Spleen (tissue), 11 donors: ENCODE results near the gene SULT1C3. TPM values are rescaled to one million over a fixed set of nuclear protein-coding genes. Genes with fewer than 3 reads are reported as not detected.

Experiments used
- DNase-seq: peaks from one replicate; pipeline ENCODE4 v3.0.0-alpha.2; 2020
- H3K27ac ChIP-seq, 8 donors: fragments of 200-600 bp; sonication (generic) in 7 of 8; 1 replicate in 4 of 8; 2 replicates in 4 of 8; pipeline versions ENCODE4 v1.5.0 to v1.8.0; 2016 to 2021; ENCODE audit warnings: inconsistent platforms in 4 of 8, mild to moderate bottlenecking in 4 of 8, moderate library complexity in 1 of 8
- H3K27me3 ChIP-seq, 7 donors: fragments of 200-600 bp; sonication (generic) in 6 of 7; replicated peaks in 1 of 7; 1 replicate in 4 of 7; 2 replicates in 3 of 7; pipeline versions ENCODE4 v1.5.0 to v1.8.0; 2016 to 2021; ENCODE audit warnings: inconsistent platforms in 3 of 7, mild to moderate bottlenecking in 1 of 7
- H3K36me3 ChIP-seq, 6 donors: fragments of 200-600 bp; sonication (generic) in 5 of 6; 1 replicate in 4 of 6; 2 replicates in 2 of 6; pipeline versions ENCODE4 v1.5.0 to v1.8.0; 2016 to 2021; ENCODE audit warnings: inconsistent platforms in 2 of 6
- H3K4me1 ChIP-seq, 6 donors: fragments of 200-600 bp; sonication (generic) in 5 of 6; 1 replicate in 3 of 6; 2 replicates in 3 of 6; pipeline versions ENCODE4 v1.5.0 to v1.8.0; 2016 to 2021; ENCODE audit warnings: inconsistent platforms in 3 of 6
- H3K4me3 ChIP-seq, 8 donors: fragments of 200-600 bp; sonication (generic) in 7 of 8; 1 replicate in 4 of 8; 2 replicates in 4 of 8; pipeline versions ENCODE4 v1.5.0 to v1.8.0; 2016 to 2021; ENCODE audit warnings: inconsistent platforms in 4 of 8, mild to moderate bottlenecking in 4 of 8, moderate library complexity in 2 of 8
- H3K9me3 ChIP-seq, 8 donors: fragments of 200-600 bp; sonication (generic) in 7 of 8; 1 replicate in 4 of 8; 2 replicates in 4 of 8; pipeline versions ENCODE4 v1.5.0 to v1.8.0; 2016 to 2021; ENCODE audit warnings: inconsistent platforms in 4 of 8
- CTCF ChIP-seq, 11 experiments: fragments of 200-600 bp in 7 of 11; fragments of 450-650 bp in 4 of 11; sonication (generic) in 4 of 11; IDR thresholded peaks in 8 of 11; conservative IDR thresholded peaks in 3 of 11; 1 replicate in 7 of 11; 2 replicates in 4 of 11; pipeline versions ENCODE4 v1.4.0 to v1.8.0; 2016 to 2021; ENCODE audit warnings: antibody characterized with exemption in 11 of 11, inconsistent platforms in 4 of 11, mild to moderate bottlenecking in 1 of 11
- POLR2A ChIP-seq, 3 donors: fragments of 450-650 bp; IDR thresholded peaks; one replicate each; pipeline ENCODE4 v1.5.1; 2017; ENCODE audit warnings: antibody characterized with exemption in 3 of 3, mild to moderate bottlenecking in 1 of 3
- POLR2AphosphoS5 ChIP-seq, 3 donors: sonication (generic); formaldehyde crosslinking; IDR thresholded peaks; one replicate each; pipeline ENCODE4 v1.5.1; 2017; ENCODE audit warnings: antibody characterized with exemption in 3 of 3
- WGBS, 5 donors: extraction: QIAGEN DNeasy Blood & Tissue Kit in 3 of 5; methylation state at CpG; one replicate each; pipeline versions ENCODE4 v1.1.5 to v1.1.7; 2013 to 2018; 5-methylcytosine and 5-hydroxymethylcytosine counted together
- intact Hi-C: fragments of 100-400 bp; cut with DNase I; formaldehyde crosslinking; loops from one replicate; pipeline ENCODE4 v1.15.0; 2023; ENCODE audit warnings: low total_unique reads
- polyA plus RNA-seq, 3 donors: library from polyadenylated mRNA; stranded (reverse); fragments of 200-250 nt; gene quantifications; one replicate each; pipeline ENCODE4 v1.2.1, GENCODE V29; 2013
- total RNA-seq, 7 donors: library from RNA; depleted of rRNA in 3 of 7; stranded (reverse); fragments of >200 nt in 3 of 7; fragmentation: NEBNext Ultra II Directional in 4 of 7; extraction: Animal tissue kit (Norgen Biotek cat#: 25700) in 4 of 7; gene quantifications; one replicate each; pipeline versions ENCODE4 v1.1.0 to v1.2.1, GENCODE V29; 2016 to 2021
- donor health status: healthy with polysubstance abuse.
- donor health status: DM: no; HTN: no; CAD: no; lungs with moderate emphysema.
- donor health status: DM: no; HTN: no; CAD: no.
- donor health status: Bipolar disorder and iron deficiency.
- donor health status: healthy.
- donor health status: DM: no; HTN: no; CAD: no.
- donor health status: DM: yes; HTN: yes; CAD: no.

Gene SULT1C3
- total and polyA plus RNA-seq, 10 donors: not detected

GRCh38 chr2:108270346-108270745 lies 30.6 kb downstream of the SULT1C3 start:
- intact Hi-C loops: no loop called here
- no peak for DNase-seq
- no peaks in the 10 kb centered on the region for H3K27me3 ChIP-seq
- H3K9me3 ChIP-seq: no peaks in the 10 kb centered on the region
- no peak overlapping the region for H3K27ac ChIP-seq
- no peaks in the 10 kb centered on the region for H3K36me3 ChIP-seq
- no peak overlapping the region for H3K4me3 ChIP-seq
- TF ChIP-seq POLR2A (IDR thresholded peaks at IDR 0.05) (no peak), POLR2AphosphoS5 (IDR thresholded peaks at IDR 0.05) (no peak), CTCF (IDR thresholded peaks at IDR 0.05 in 8 of 11, conservative IDR thresholded peaks at IDR 0.05 in 3 of 11) (no peak)
- WGBS, 5 donors: 56 to 88% (median 77%) methylated on average over 2 to 3 of the region's 3 CpGs
- H3K4me1 ChIP-seq: no peaks in the 10 kb centered on the region

GRCh38 chr2:108270768-108271506 lies 31.2 kb downstream of the SULT1C3 start:
- TF ChIP-seq POLR2A (IDR thresholded peaks at IDR 0.05) (no peak), POLR2AphosphoS5 (IDR thresholded peaks at IDR 0.05) (no peak), CTCF (IDR thresholded peaks at IDR 0.05 in 8 of 11, conservative IDR thresholded peaks at IDR 0.05 in 3 of 11) (no peak)
- intact Hi-C loops: no loop called here
- Histone ChIP-seq H3K4me1 (no peaks in the 10 kb centered on the region), H3K9me3 (no peaks in the 10 kb centered on the region), H3K36me3 (no peaks in the 10 kb centered on the region), H3K4me3 (no peak overlapping the region), H3K27me3 (no peaks in the 10 kb centered on the region), H3K27ac (no peak overlapping the region)
- no peak for DNase-seq
- WGBS, 5 donors: 52 to 81% (median 67%) methylated on average over 5 of the region's 5 CpGs

- H3K27me3 ChIP-seq: no peaks in the 10 kb centered on the region
These were observed 32.0 kb downstream of the SULT1C3 start for GRCh38 chr2:108271691-108272253.

More at GRCh38 chr2:108271691-108272253, 32.0 kb downstream of the SULT1C3 start:
- H3K4me1 ChIP-seq: no peaks in the 10 kb centered on the region
- H3K9me3 ChIP-seq: no peaks in the 10 kb centered on the region
- DNase-seq: no peak
- TF ChIP-seq POLR2A (IDR thresholded peaks at IDR 0.05) (no peak), CTCF (IDR thresholded peaks at IDR 0.05 in 8 of 11, conservative IDR thresholded peaks at IDR 0.05 in 3 of 11) (no peak), POLR2AphosphoS5 (IDR thresholded peaks at IDR 0.05) (no peak)
- intact Hi-C loops: no loop called here
- no peaks in the 10 kb centered on the region for H3K36me3 ChIP-seq
- 58 to 82% (median 74%) methylated on average over 7 of the region's 7 CpGs for WGBS, 5 donors
- no peak overlapping the region for H3K27ac ChIP-seq
- H3K4me3 ChIP-seq: no peak overlapping the region
